Posterior cingulate gyrus (tissue), 11 donors: ENCODE measurements around the gene PKNOX1.
"Not testable (repeated sequence)": the region's sequence is repeated elsewhere in the genome, so short reads cannot be mapped to it uniquely, and the experiment has no call there.

Source experiments
- DNase-seq, 10 donors: peaks; one replicate each; pipeline versions ENCODE4 v3.0.0 to v3.0.0-alpha.2; 2020 to 2021; ENCODE audit warnings: mixed read lengths in 3 of 10
- intact Hi-C: fragments of 100-400 bp; cut with DNase I; formaldehyde crosslinking; loops from one replicate; pipeline ENCODE4 v1.15.1; 2023

PKNOX1 gene

GRCh38 chr21:42973991-42974831, at the start of gene PKNOX1:
Gene PKNOX1, plus strand, starts transcription at chr21:42974562. Its CDS starts 29,820 bp downstream, at chr21:43004382.
- DNase-seq = peak; percentile 94 to 100 (median 98)
- intact Hi-C loops = loop anchor here (5.0 to 10.0 kb wide), 2 partner anchors 49 to 77 kb away; partner anchors contain the start of gene ERVH48-1

- DNase-seq = peak in 1 of 10 donors; percentile 38
- intact Hi-C loops = loop anchor here (10.0 kb wide), 1 partner anchor 49 kb away; the partner anchor contains the start of gene PKNOX1
Measured at GRCh38 chr21:42925114-42925926, 49.0 kb upstream of the PKNOX1 start, which contains the start of gene ERVH48-1. Gene ERVH48-1, minus strand, starts transcription at chr21:42925630. Its CDS starts 6,624 bp downstream, at chr21:42919006.

- not testable (repeated sequence) for DNase-seq
- intact Hi-C loops = loop anchor here (10.0 kb wide), 1 partner anchor 47 kb away; the partner anchor contains the start of gene PKNOX1
Measured at GRCh38 chr21:42927474-42928200, 46.7 kb upstream of the PKNOX1 start.

GRCh38 chr21:42929969-42930368, 44.4 kb upstream of the PKNOX1 start:
- intact Hi-C loops = loop anchor here (10.0 kb wide), 1 partner anchor 45 kb away; the partner anchor contains the start of gene PKNOX1
- DNase-seq = no peak

- intact Hi-C loops = no loop called here
- no peak for DNase-seq
Measured at GRCh38 chr21:42931560-42932235, 42.7 kb upstream of the PKNOX1 start.

GRCh38 chr21:42932378-42933136, 41.8 kb upstream of the PKNOX1 start:
- DNase-seq, intact Hi-C loops: not testable (repeated sequence)

GRCh38 chr21:42933137-42933970, 41.0 kb upstream of the PKNOX1 start:
- intact Hi-C loops, DNase-seq: not testable (repeated sequence)

GRCh38 chr21:42933973-42934372, 40.4 kb upstream of the PKNOX1 start:
- not testable (repeated sequence) for DNase-seq

GRCh38 chr21:42936360-42936759, 38.0 kb upstream of the PKNOX1 start:
- intact Hi-C loops, DNase-seq: not testable (repeated sequence)

More at GRCh38 chr21:42933973-42934372, 40.4 kb upstream of the PKNOX1 start:
- intact Hi-C loops = not testable (repeated sequence)

GRCh38 chr21:42937034-42937940, 37.1 kb upstream of the PKNOX1 start:
- peak in 1 of 10 donors; percentile 49 for DNase-seq
- intact Hi-C loops = not testable (repeated sequence)

- no peak for DNase-seq
- intact Hi-C loops = no loop called here
Measured at GRCh38 chr21:42937960-42938605, 36.3 kb upstream of the PKNOX1 start.

- not testable (repeated sequence) for DNase-seq
Measured at GRCh38 chr21:42938606-42938995, 35.8 kb upstream of the PKNOX1 start.

GRCh38 chr21:42939582-42940413, 34.6 kb upstream of the PKNOX1 start:
- intact Hi-C loops = no loop called here
- peak in 8 of 10 donors; percentile 25 to 92 (median 66) for DNase-seq

More at GRCh38 chr21:42938606-42938995, 35.8 kb upstream of the PKNOX1 start:
- intact Hi-C loops = not testable (repeated sequence)

- peak in 1 of 10 donors; percentile 41 for DNase-seq
- intact Hi-C loops = no loop called here
Measured at GRCh38 chr21:42941696-42942085, 32.7 kb upstream of the PKNOX1 start.

- intact Hi-C loops = no loop called here
- no peak for DNase-seq
Measured at GRCh38 chr21:42942244-42942643, 32.1 kb upstream of the PKNOX1 start.
